Measurements from ENCODE around the gene ARAP3.
"Not testable (repeated sequence)": the region's sequence is repeated elsewhere in the genome, so short reads cannot be mapped to it uniquely, and the experiment has no call there.

The ARAP3 gene

GRCh38 chr5:141681695-141682641, at the start of gene ARAP3:
ARAP3 (minus strand) TSS chr5:141682230; CDS start chr5:141680486, 1,744 bp downstream.
- peak; percentile 78 for DNase-seq (ENCODE audit: low spot score)

GRCh38 chr5:141729387-141730006, 47.5 kb upstream of the ARAP3 start:
- no peak for DNase-seq (ENCODE audit: low spot score)

- no peak for DNase-seq (ENCODE audit: low spot score)
These were observed 43.9 kb upstream of the ARAP3 start for GRCh38 chr5:141725891-141726290.

GRCh38 chr5:141725174-141725573, 43.1 kb upstream of the ARAP3 start:
- not testable (repeated sequence) for DNase-seq (ENCODE audit: low spot score)

- no peak for DNase-seq (ENCODE audit: low spot score)
These were observed 40.2 kb upstream of the ARAP3 start for GRCh38 chr5:141722266-141722665.

GRCh38 chr5:141717043-141717442, 35.0 kb upstream of the ARAP3 start:
- DNase-seq (ENCODE audit: low spot score): no peak

GRCh38 chr5:141716468-141716867, 34.4 kb upstream of the ARAP3 start:
- no peak for DNase-seq (ENCODE audit: low spot score)

GRCh38 chr5:141716009-141716408, 34.0 kb upstream of the ARAP3 start:
- no peak for DNase-seq (ENCODE audit: low spot score)

GRCh38 chr5:141715346-141715905, 33.4 kb upstream of the ARAP3 start:
- no peak for DNase-seq (ENCODE audit: low spot score)

- no peak for DNase-seq (ENCODE audit: low spot score)
These were observed 32.7 kb upstream of the ARAP3 start for GRCh38 chr5:141714542-141715310.

- DNase-seq (ENCODE audit: low spot score): no peak
These were observed 31.7 kb upstream of the ARAP3 start for GRCh38 chr5:141713616-141714309.

- DNase-seq (ENCODE audit: low spot score): no peak
These were observed 29.7 kb upstream of the ARAP3 start for GRCh38 chr5:141711687-141712086.

- DNase-seq (ENCODE audit: low spot score): no peak
These were observed 27.8 kb upstream of the ARAP3 start for GRCh38 chr5:141709699-141710267.

GRCh38 chr5:141708016-141708415, 26.0 kb upstream of the ARAP3 start:
- no peak for DNase-seq (ENCODE audit: low spot score)

GRCh38 chr5:141707510-141707909, 25.5 kb upstream of the ARAP3 start:
- no peak for DNase-seq (ENCODE audit: low spot score)

GRCh38 chr5:141706121-141706520, 24.1 kb upstream of the ARAP3 start:
- DNase-seq (ENCODE audit: low spot score): no peak

- DNase-seq (ENCODE audit: low spot score): no peak
These were observed 23.4 kb upstream of the ARAP3 start for GRCh38 chr5:141705469-141705868.

GRCh38 chr5:141704782-141705297, 22.8 kb upstream of the ARAP3 start:
- DNase-seq (ENCODE audit: low spot score): no peak

GRCh38 chr5:141703133-141703561, 21.1 kb upstream of the ARAP3 start:
- DNase-seq (ENCODE audit: low spot score): no peak

- no peak for DNase-seq (ENCODE audit: low spot score)
These were observed 19.5 kb upstream of the ARAP3 start for GRCh38 chr5:141701360-141702119.
